Measurements from ENCODE around the gene TTLL8.

DNA sequence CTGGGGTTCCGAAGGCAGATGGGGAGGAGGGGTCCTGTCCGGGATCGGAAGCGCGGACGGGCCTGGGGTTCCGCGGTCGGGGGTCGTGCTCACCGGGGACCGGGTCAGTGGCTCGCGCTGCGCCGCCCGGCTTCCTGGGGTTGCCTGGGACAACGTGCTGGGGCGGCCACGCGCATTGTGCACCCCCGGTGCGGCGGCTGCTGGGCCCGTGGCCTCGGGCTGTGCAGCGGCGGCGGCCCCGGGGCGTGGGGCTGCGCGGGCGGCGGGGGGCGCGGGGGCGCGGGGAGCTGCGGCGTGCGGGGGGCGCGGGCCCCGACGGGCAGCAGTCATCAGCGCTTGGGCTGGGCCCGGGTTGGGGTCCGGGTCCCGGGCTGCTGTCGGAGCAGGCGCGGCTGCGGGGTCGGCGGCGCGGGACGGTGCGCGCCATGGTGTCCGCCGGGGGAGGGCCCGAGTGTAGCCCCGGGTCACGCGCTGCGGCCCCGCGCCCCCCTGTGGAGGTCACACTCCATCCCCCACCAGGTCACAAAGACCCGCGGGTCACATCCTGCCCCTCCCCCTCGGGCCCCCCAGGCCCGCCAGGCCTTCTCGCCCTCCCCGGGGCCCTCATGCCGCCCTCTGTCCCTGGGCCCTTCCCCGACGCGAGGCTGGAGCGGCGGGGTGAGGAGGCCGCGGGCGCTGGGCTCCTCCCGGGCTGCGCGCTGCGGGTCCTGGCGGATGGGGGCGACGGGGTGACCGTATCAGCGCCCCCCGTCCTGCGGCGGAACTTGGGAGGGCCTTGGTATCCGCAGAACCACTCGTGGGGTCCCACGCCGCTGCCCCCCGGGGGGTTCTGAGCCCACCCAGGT lies at the start of gene TTLL8:
- TF ChIP-seq ZNF248 (tag by site-specific recombination; IDR thresholded peaks at IDR 0.05) (no peak), CTCF (tag by site-specific recombination; IDR thresholded peaks at IDR 0.05) (no peak), REST (tag by site-specific recombination; IDR thresholded peaks at IDR 0.05) (no peak), ZNF792 (tag by site-specific recombination; IDR thresholded peaks at IDR 0.05) (no peak), ZNF140 (tag by site-specific recombination; IDR thresholded peaks at IDR 0.05) (no peak), ZNF23 (tag by site-specific recombination; IDR thresholded peaks at IDR 0.05; ENCODE audit: borderline replicate concordance) (no peak), ZNF169 (tag by site-specific recombination; IDR thresholded peaks at IDR 0.05) (no peak), ZNF10 (tag by site-specific recombination; IDR thresholded peaks at IDR 0.05) (no peak), ZNF660 (tag by site-specific recombination; IDR thresholded peaks at IDR 0.05) (no peak)

Data from HEK293 (cell line).